GM18507 (cell line): ENCODE measurements around the gene SSTR3.

ENCODE experiments used
- DNase-seq: peaks from one replicate; pipeline ENCODE4 v3.0.0; 2011; ENCODE audit warnings: low read depth; ENCODE audit not compliant: insufficient read length; ENCODE audit errors: extremely low spot score
- FAIRE-seq: peaks from 2 replicates; lab custom pipeline; 2011; peaks lifted over from hg19 to GRCh38; lab: Jason Lieb, UNC

The SSTR3 gene

DNA sequence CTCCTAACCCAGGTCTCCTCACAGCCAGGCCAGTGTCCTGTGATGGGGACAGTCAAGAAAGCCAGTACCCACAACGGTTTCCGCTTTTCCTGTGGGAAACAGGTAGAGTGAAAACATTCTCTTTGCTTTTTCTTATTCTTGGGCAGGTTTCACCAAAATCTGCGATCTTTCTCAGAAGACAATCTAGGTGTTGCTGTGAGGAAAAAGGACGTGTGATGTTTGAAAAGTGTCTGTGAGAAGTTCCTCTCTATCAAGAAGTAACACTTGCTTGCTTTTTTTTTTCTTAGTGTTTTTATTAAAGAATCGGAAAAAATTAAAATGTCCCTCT lies 53.4 kb downstream of the SSTR3 start:
- FAIRE-seq: peak; percentile 33
- no peak for DNase-seq

DNA sequence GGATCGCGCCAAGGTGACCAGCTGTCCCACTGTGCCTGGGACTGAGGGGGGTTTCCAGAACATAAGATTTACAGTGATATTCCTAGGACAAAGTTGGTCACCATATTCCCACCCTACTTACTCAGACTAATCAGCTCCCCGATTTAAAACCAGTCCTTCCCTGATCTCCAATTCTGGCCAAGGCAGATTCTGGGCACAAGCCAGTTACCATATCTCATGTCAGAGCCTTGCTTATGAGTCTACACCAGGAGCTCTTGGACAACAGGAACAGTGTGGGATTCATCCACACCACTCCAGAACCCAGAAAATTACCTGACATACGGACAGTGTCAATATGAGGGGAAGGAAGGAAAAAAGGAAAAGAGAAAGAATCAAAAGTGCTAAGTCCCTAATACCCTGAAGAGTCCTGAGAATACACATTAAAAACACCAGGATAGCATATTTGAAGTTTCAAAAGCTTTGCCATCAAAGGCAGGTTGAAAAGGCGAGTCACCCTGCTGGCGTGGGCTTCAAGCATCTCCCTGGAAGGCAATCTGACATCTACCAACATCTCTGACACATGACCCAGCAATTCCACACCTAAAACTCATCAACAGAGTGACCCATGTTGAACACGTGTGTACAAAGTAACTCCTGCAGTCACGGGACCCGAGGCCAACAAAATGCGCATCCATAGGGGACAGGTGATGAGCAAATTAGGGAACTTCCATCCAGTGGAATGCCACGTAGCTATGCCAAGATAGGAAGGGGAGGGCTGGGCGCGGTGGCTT lies 54.6 kb downstream of the SSTR3 start:
- DNase-seq (no peak), FAIRE-seq (no peak)

DNA sequence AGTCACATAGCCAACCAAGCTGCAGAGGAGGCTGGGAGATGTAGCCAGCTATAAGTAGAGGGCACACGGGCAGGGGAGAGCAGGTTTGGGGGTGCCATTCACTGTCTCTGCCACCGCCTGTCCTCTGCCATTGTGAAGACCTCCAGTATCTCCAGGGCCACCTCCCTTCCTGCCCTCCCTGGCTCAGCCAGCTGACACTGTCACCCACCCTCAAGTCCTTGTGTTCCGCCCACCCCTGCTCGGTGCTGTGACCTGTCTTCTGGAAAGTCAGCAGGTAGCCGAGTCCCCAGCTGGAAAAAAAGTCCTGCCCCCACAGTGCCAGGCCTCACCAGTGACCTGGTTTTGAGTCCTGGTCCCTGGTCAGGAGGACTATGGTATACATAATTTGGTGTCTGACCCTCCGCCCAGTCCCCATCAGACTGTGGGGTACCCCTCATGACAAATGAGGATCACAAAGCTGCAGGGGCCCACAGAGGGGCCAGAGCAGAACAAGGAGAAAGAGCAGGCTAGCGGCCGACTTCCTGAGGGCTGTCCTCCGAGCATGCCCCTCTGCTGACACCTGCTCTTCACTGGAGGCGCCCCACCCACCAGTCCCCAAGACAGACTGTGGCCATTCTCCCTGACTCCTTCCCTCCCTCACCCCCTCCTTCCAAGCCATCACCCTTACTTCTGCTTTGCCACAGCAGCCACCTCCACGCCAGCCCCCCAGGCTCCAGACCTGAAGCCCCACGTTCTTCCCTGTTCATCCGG lies 55.4 kb downstream of the SSTR3 start:
- FAIRE-seq (no peak), DNase-seq (no peak)

DNA sequence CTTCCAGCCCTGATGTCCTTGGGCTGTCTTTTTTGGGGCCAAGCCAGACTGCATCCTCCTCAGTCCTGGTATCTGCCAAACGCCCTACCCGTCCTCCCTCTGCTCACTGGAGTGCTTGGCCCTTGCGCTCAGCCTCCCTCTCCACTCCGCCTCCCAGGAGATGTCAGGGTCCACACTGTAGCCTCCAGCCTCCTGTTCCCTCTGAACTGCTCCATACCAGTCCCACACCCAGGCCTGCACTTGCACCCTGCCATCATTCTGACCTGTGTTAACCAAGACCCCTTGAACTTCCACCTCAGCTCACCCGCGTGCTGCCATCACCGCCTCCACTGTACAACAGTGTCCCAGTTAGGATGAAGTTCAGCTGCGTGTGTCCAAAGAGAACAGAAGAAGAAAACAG lies 56.3 kb downstream of the SSTR3 start:
- FAIRE-seq: no peak
- DNase-seq: no peak

DNA sequence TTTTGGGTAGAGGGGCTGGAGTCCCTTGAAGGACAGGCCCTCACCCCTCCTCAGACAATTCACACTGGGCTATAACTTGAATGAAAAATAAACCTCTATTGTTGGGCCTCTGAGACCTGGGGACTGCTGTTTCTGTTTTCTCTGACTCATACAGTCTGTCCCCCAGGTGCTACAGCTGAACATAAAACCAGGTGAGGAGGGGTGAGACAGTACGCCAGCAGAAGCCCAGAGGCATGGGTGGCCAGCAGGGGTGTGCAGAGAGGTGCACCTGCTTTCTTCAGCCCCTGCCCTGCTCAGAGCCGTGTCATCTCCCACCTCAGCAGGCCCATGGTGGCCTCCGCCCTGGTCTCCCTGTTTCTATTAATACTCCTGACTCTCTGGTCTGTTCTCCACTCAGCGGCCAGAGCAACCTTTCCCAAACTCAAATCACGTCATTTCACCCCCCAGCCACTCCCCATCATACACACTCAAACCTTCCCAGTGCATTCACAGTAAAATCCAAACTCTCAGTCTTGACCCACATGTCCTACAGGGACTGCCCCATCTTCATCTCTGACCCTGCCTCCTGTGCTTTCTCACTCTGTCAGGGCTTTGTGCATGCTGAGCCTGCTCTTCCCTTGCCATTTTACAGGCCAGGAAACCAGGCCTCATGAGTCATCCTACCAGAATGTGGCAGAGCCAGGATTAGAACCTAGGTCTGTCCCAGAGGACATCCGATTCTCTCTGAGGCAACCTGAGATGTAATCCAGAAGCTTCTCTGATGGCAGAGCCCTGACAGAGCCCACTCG lies 57.2 kb downstream of the SSTR3 start:
- DNase-seq: no peak
- peak; percentile 76 for FAIRE-seq
